ENCODE measurements around the gene DMXL2.

Gene DMXL2

GRCh38 chr15:51505251-51505650, 117.3 kb downstream of the DMXL2 start:
- no peak overlapping the region for H3K4me3 Mint-ChIP-seq
- peaks cover 2% of the 10 kb centered on the region in 2 donors for H3K36me3 Mint-ChIP-seq
- H3K27ac Mint-ChIP-seq = no peak overlapping the region
- no peaks in the 10 kb centered on the region for H3K27me3 Mint-ChIP-seq
- peaks cover under 1 to 3% of the 10 kb centered on the region in 2 donors for H3K9me3 Mint-ChIP-seq
- ATAC-seq (replicated peaks) = peak in 1 of 2 donors; percentile 31
- peaks cover 0 to 5% of the 10 kb centered on the region in 2 donors for H3K4me1 Mint-ChIP-seq
- DNase-seq = no peak

GRCh38 chr15:51503003-51503402, 119.6 kb downstream of the DMXL2 start:
- H3K27me3 Mint-ChIP-seq = no peaks in the 10 kb centered on the region
- peaks cover 0 to 5% of the 10 kb centered on the region in 2 donors for H3K4me1 Mint-ChIP-seq
- H3K27ac Mint-ChIP-seq = no peak overlapping the region
- DNase-seq (no peak), ATAC-seq (replicated peaks) (no peak)
- H3K36me3 Mint-ChIP-seq = peaks cover 0 to 2% of the 10 kb centered on the region in 2 donors
- no peaks in the 10 kb centered on the region for H3K9me3 Mint-ChIP-seq
- no peak overlapping the region for H3K4me3 Mint-ChIP-seq

GRCh38 chr15:51499379-51499976, 123.1 kb downstream of the DMXL2 start:
- Mint-ChIP-seq H3K27ac (no peak overlapping the region), H3K9me3 (no peaks in the 10 kb centered on the region), H3K4me1 (no peaks in the 10 kb centered on the region), H3K4me3 (no peak overlapping the region), H3K27me3 (no peaks in the 10 kb centered on the region), H3K36me3 (no peaks in the 10 kb centered on the region)
- no peak for DNase-seq
- peak; percentile 58 to 71 for ATAC-seq (replicated peaks)

- ATAC-seq (replicated peaks) (no peak), DNase-seq (no peak)
- no peak overlapping the region for H3K4me3 Mint-ChIP-seq
- H3K36me3 Mint-ChIP-seq = no peaks in the 10 kb centered on the region
- no peak overlapping the region for H3K27ac Mint-ChIP-seq
- no peaks in the 10 kb centered on the region for H3K27me3 Mint-ChIP-seq
- H3K9me3 Mint-ChIP-seq = no peaks in the 10 kb centered on the region
- no peaks in the 10 kb centered on the region for H3K4me1 Mint-ChIP-seq
These were observed 124.8 kb downstream of the DMXL2 start for GRCh38 chr15:51497806-51498205.

GRCh38 chr15:51496246-51496645, 126.3 kb downstream of the DMXL2 start:
- Mint-ChIP-seq H3K9me3 (no peaks in the 10 kb centered on the region), H3K4me3 (no peak overlapping the region), H3K36me3 (no peaks in the 10 kb centered on the region), H3K4me1 (no peaks in the 10 kb centered on the region), H3K27me3 (no peaks in the 10 kb centered on the region), H3K27ac (no peak overlapping the region)
- DNase-seq = no peak
- no peak for ATAC-seq (replicated peaks)

- no peaks in the 10 kb centered on the region for H3K9me3 Mint-ChIP-seq
- H3K36me3 Mint-ChIP-seq = no peaks in the 10 kb centered on the region
- no peak overlapping the region for H3K4me3 Mint-ChIP-seq
- H3K27ac Mint-ChIP-seq = no peak overlapping the region
- no peak for DNase-seq
- no peaks in the 10 kb centered on the region for H3K27me3 Mint-ChIP-seq
- H3K4me1 Mint-ChIP-seq = no peaks in the 10 kb centered on the region
- ATAC-seq (replicated peaks) = no peak
These were observed 127.9 kb downstream of the DMXL2 start for GRCh38 chr15:51494411-51495314.

GRCh38 chr15:51493892-51494291, 128.7 kb downstream of the DMXL2 start:
- H3K4me3 Mint-ChIP-seq = no peak overlapping the region
- DNase-seq = no peak
- H3K9me3 Mint-ChIP-seq = no peaks in the 10 kb centered on the region
- no peaks in the 10 kb centered on the region for H3K27me3 Mint-ChIP-seq
- H3K36me3 Mint-ChIP-seq = no peaks in the 10 kb centered on the region
- no peak overlapping the region for H3K27ac Mint-ChIP-seq
- no peaks in the 10 kb centered on the region for H3K4me1 Mint-ChIP-seq
- ATAC-seq (replicated peaks) = no peak

- ATAC-seq (replicated peaks) = no peak
- Mint-ChIP-seq H3K36me3 (no peaks in the 10 kb centered on the region), H3K27me3 (no peaks in the 10 kb centered on the region), H3K9me3 (no peaks in the 10 kb centered on the region), H3K4me3 (no peak overlapping the region), H3K27ac (no peak overlapping the region), H3K4me1 (no peaks in the 10 kb centered on the region)
- no peak for DNase-seq
These were observed 130.0 kb downstream of the DMXL2 start for GRCh38 chr15:51492528-51492927.

- Mint-ChIP-seq H3K27ac (no peak overlapping the region), H3K36me3 (no peaks in the 10 kb centered on the region), H3K4me3 (no peak overlapping the region), H3K9me3 (no peaks in the 10 kb centered on the region), H3K4me1 (no peaks in the 10 kb centered on the region), H3K27me3 (no peaks in the 10 kb centered on the region)
- DNase-seq = no peak
- no peak for ATAC-seq (replicated peaks)
These were observed 130.6 kb downstream of the DMXL2 start for GRCh38 chr15:51491941-51492340.

GRCh38 chr15:51484781-51485180, 137.8 kb downstream of the DMXL2 start:
- Mint-ChIP-seq H3K4me1 (no peaks in the 10 kb centered on the region), H3K36me3 (peaks cover 2 to 11% of the 10 kb centered on the region in 2 donors), H3K4me3 (no peak overlapping the region), H3K27ac (no peak overlapping the region), H3K27me3 (no peaks in the 10 kb centered on the region), H3K9me3 (peaks cover 14 to 17% of the 10 kb centered on the region in 2 donors)
- ATAC-seq (replicated peaks) (no peak), DNase-seq (no peak)

- peaks cover 14 to 17% of the 10 kb centered on the region in 2 donors for H3K9me3 Mint-ChIP-seq
- H3K27me3 Mint-ChIP-seq = no peaks in the 10 kb centered on the region
- DNase-seq (no peak), ATAC-seq (replicated peaks) (no peak)
- H3K36me3 Mint-ChIP-seq = peaks cover 2 to 11% of the 10 kb centered on the region in 2 donors
- no peak overlapping the region for H3K4me3 Mint-ChIP-seq
- no peak overlapping the region for H3K27ac Mint-ChIP-seq
- no peaks in the 10 kb centered on the region for H3K4me1 Mint-ChIP-seq
These were observed 138.6 kb downstream of the DMXL2 start for GRCh38 chr15:51483985-51484384.

- DNase-seq (no peak), ATAC-seq (replicated peaks) (no peak)
- no peaks in the 10 kb centered on the region for H3K4me1 Mint-ChIP-seq
- H3K27ac Mint-ChIP-seq = no peak overlapping the region
- H3K27me3 Mint-ChIP-seq = no peaks in the 10 kb centered on the region
- peaks cover 14 to 17% of the 10 kb centered on the region in 2 donors for H3K9me3 Mint-ChIP-seq
- H3K36me3 Mint-ChIP-seq = peaks cover 2 to 11% of the 10 kb centered on the region in 2 donors
- H3K4me3 Mint-ChIP-seq = no peak overlapping the region
These were observed 139.1 kb downstream of the DMXL2 start for GRCh38 chr15:51483520-51483919.

GRCh38 chr15:51475736-51476135, 146.8 kb downstream of the DMXL2 start:
- Mint-ChIP-seq H3K27ac (no peak overlapping the region), H3K4me1 (no peaks in the 10 kb centered on the region)

GRCh38 chr15:51470512-51470911, 152.1 kb downstream of the DMXL2 start:
- Mint-ChIP-seq H3K4me3 (no peak overlapping the region), H3K27ac (no peak overlapping the region), H3K27me3 (no peaks in the 10 kb centered on the region), H3K9me3 (no peaks in the 10 kb centered on the region), H3K36me3 (no peaks in the 10 kb centered on the region), H3K4me1 (no peaks in the 10 kb centered on the region)
- no peak for ATAC-seq (replicated peaks)
- DNase-seq = no peak

More at GRCh38 chr15:51475736-51476135, 146.8 kb downstream of the DMXL2 start:
- Mint-ChIP-seq H3K9me3 (no peaks in the 10 kb centered on the region), H3K27me3 (no peaks in the 10 kb centered on the region), H3K36me3 (peaks cover 0 to 2% of the 10 kb centered on the region in 2 donors), H3K4me3 (no peak overlapping the region)
- no peak for ATAC-seq (replicated peaks)
- no peak for DNase-seq

- ATAC-seq (replicated peaks) (no peak), DNase-seq (no peak)
- Mint-ChIP-seq H3K36me3 (no peaks in the 10 kb centered on the region), H3K27me3 (peaks cover 0 to 5% of the 10 kb centered on the region in 2 donors), H3K27ac (no peak overlapping the region), H3K4me1 (no peaks in the 10 kb centered on the region), H3K4me3 (no peak overlapping the region), H3K9me3 (no peaks in the 10 kb centered on the region)
These were observed 161.8 kb downstream of the DMXL2 start for GRCh38 chr15:51460796-51461195.

Measured in stimulated activated naive B cell treated with anti-CD40 and anti-IgM and Interleukin-4, amounts not matched to agents 10 μg/mL and 1 μg/mL and 100 μg/mL, for 72 hours (primary cell).